Activated naive CD4-positive, alpha-beta T cell treated with anti-CD3 and anti-CD28 coated beads, Interleukin-2, amount 50 U/mL, for 16 hours (primary cell): ENCODE results near the gene NMNAT2.

ENCODE experiments used
- DNase-seq: peaks from one replicate; pipeline ENCODE4 v3.0.0-alpha.2; 2020

NMNAT2 gene

DNA sequence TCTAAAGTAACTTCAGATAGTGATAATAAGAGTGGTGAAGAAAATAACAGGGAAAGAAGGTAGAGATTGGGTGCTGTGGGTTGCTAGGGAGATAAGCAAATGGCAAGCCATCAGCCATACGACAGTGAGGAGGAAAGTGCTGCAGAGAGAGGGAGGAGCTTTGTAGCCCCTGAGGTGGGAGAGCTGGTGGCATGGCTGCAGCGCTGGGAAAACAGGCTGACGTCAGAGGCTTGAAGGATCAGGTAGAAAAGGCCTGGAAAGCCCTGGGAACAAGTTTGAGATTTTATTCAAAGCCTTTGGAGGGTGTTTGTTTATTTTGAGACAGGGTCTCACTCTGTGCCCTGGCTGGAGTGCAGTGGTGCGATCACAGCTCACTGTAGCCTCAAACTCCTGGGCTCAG, 109.5 kb downstream of the NMNAT2 start:
- no peak for DNase-seq

DNA sequence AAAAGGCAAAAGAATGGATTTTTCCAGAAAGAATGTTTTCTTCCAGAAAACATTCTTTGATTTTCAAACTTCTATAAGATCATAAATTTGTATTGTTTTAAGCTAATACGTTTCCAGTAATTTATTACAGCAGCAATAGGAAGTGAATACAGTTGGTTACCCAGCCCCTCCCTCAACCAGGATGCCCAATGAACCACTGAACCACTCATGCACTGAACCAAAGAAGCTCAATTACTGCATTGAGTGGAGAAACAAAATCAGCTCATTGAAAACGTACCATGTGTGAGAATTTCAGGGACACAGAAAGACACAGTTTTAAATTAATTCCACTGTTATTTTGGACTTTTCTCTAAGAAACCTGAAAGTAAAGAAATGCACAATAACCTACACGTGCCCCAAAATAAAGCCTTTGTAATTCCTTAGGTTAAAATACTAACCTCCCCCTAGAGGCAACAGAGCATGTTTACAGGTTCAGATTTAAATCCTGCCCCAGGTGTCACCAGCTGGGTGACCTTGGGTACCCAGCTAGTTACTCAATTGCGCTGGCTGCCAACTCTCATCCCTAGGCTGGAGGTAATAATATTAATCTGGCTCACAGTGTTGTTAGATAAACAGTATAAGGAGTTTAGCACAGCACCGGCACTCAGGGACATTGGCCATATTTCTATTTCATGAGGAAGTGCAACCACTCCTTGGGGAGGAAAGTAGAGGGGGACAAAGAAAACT, 111.7 kb downstream of the NMNAT2 start:
- no peak for DNase-seq

- DNase-seq: no peak
These were observed 113.6 kb downstream of the NMNAT2 start for GRCh38 chr1:183304440-183305107.

GRCh38 chr1:183303901-183304300, 114.3 kb downstream of the NMNAT2 start:
- DNase-seq: no peak

GRCh38 chr1:183303323-183303645, 114.9 kb downstream of the NMNAT2 start:
- DNase-seq: no peak

DNA sequence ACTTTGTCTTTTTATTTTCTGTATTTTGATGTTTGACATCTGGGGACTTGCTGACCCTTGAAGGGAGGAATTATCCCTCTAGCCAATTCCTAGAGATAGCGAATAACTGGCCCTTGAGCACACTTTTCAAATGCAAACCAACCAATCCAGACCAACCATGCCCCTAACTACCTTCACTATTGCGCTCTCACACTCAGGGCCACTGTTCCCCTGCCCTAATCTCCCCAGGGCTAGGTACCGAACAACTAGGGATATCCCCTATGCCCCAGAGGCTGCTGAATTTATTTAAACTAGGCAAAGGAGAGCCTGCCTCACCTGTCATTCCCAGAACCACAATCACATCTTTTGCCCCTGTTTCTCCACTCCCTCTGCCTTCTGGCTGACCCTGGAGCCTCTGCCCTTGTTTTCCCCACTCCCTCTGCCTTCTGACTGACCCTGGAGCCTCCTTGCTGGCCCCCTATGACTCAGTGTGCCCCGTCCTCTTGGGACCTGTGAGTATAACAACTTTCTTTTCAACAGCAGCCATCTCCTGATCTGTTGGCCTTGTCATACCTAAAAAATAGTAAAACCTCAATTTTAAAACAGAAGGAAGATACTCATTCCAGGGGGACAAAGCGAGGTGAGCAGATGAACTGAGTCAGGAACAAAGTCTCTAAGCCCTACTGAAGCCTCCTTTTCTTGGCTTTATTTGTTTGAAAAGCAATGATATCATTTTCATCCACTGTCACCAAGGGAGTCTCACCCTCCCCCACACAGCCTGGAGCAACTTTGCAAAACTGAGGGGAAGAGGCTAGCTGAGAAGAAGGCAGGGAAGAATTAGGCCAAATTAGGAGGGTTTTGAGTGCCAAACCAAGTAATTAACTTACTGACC, 115.5 kb downstream of the NMNAT2 start:
- no peak for DNase-seq

DNA sequence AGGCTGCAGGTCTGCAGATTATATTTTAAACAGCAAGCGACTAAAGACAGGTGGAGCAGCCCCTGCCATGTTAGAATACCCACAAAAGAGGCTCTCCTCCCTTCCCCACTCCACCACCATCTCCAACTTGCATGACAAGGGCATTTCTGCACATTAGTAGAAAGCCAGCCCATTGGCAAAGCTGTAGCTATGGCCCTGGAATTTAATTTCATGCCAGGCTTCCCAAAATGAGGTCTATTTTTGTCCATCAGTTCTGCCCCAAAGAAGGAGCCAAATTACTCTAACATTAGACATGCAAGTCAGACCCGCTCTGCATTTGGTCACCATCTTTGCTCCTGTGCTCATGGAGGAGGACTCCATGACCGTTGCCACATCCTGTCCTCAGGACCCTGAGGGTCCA, 116.9 kb downstream of the NMNAT2 start:
- DNase-seq: no peak

GRCh38 chr1:183300828-183301227, 117.4 kb downstream of the NMNAT2 start:
- DNase-seq: no peak

DNA sequence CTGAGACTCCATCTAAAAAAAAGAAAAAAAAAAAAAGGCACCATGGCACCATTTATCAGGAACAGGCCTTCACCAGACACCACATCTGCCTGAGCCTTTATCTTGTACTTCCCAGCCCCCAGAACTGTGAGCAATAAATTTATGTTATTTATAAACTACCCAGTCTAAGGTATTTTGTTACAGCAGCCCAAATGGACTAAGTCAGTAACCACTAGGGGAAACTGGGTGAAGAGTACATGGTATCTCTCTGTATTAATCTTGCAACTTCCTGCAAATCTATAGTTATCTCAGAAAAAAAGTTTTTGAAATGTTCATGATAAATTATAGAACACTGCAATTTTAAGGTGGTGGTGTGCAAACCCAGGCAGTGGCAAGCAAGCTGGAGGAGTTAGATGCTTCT, 117.8 kb downstream of the NMNAT2 start:
- no peak for DNase-seq

GRCh38 chr1:183296782-183297181, 121.4 kb downstream of the NMNAT2 start:
- no peak for DNase-seq

GRCh38 chr1:183295521-183295920, 122.7 kb downstream of the NMNAT2 start:
- no peak for DNase-seq

GRCh38 chr1:183293876-183294275, 124.3 kb downstream of the NMNAT2 start:
- no peak for DNase-seq

GRCh38 chr1:183293241-183293640, 124.9 kb downstream of the NMNAT2 start:
- no peak for DNase-seq

DNA sequence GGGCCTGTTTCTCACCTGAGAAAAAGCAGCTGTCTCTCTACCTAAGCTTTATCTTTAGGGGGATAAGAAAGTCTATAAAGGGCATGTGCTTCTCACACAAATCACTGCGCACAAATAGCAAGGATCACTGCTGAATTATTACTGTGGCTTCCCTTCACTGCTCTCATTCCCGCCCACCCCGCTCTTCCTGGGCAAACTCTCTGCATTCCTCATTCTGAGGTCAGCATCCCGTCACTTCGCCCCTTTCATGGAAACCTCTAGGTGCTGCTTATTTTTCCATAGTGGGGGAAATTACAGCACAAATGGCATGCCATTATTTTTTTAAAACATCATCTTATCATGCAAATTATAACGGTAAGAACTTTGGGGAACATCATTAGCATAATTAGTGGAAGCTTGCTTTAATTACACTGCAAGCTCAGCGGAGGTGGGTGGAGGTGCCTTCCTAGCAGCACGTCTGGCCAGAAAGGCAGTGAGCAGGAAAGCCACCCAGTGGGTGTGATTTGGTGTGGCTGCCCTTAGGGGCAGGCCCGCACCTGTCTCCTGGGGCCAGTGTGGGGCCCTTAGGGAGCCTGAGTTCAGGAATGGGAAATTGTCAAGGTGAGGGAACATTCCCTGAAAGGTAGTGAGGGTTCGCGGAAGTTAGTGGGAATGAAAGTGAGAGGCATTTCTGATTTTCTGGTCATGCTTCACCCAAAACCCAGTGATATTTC, 126.2 kb downstream of the NMNAT2 start:
- DNase-seq: no peak

DNA sequence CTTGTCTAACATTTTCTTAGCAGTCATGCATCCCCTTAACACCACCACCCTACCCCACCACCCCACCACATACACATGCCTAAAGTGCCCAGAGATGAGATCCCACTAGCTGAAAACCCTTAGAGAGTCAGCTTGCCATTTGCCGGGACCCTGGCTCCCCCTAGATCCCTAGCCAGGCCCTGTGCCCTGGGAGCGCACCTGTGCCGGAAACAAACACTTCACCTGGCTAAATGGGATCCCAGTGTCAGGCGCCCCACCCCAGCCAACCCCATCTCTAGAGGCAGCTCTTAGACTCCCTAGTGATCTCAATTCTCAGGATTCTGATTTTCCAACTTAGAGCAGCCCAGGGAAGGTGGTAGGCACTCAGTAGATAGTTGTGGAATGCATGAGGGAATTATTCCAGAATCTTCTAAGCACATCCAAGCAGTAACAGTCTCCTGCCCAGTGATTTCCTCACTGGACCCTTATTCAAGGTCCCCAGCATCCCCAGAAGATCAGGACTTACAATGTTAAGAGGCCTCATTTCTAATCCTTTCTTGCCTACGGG, 126.9 kb downstream of the NMNAT2 start:
- DNase-seq: no peak

DNA sequence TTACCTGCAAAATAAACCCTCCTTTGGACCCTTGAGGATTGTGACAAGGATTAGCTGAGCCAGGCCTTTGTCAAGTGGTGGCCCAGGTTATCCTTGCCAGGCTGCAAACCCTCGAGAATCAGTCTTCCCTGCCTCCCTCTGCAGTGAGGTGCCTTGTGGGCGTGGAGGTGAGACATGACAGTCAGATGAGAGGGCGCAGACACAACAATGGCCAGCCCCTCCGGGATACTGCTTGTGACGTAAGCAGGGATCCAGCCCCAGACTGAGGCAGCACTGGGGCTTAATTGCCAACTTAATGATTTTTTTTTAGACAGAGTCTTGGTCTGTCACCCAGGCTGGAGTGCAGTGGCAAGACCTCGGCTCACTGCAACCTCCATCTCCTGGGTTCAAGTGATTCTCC, 127.6 kb downstream of the NMNAT2 start:
- no peak for DNase-seq

- DNase-seq: no peak
These were observed 129.1 kb downstream of the NMNAT2 start for GRCh38 chr1:183289051-183289496.

DNA sequence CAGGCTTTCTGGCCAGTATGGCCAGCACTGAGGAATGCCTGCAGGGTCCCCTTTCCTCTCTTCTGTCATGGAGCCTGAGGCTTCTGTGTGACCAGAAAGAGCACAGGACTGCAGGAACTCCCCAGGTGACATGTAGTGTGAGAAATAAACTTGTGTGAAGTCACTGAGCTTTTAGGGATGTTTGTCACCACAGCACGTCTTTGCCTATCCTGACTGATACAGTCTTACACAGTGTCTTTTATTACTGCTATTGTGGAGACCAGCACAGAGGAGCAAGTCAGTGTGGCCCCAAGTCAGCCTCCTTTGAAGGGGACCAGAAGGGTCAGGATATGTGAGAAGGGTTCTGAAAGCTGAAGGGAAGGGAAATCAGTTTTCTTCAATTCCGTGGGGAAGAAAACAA, 129.6 kb downstream of the NMNAT2 start:
- no peak for DNase-seq

DNA sequence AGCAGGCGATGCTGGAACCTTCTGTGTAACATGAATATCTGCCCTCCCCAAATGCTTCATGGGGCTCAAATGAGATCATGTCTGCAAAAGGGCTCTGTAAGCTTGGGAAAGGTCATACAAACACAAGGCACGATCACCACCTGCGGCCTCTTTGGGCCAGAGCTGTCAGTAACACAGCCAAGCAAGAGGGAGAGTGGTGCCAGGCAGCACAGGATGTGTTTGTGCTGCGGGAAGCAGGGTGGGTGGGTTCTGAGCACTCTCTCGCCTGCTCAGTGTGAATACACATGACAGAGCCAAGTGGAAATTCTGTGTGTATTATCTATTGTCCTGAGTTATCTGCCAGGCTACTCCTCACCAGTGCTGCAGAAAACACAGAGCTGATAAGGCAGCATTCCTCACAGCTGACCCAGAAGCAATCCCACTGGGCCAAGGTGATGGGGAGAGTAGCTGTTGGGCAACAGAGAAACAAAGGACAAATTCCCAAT, 130.9 kb downstream of the NMNAT2 start:
- DNase-seq: no peak

- no peak for DNase-seq
These were observed 132.4 kb downstream of the NMNAT2 start for GRCh38 chr1:183285746-183286145.

- no peak for DNase-seq
These were observed 132.9 kb downstream of the NMNAT2 start for GRCh38 chr1:183285256-183285655.

- DNase-seq: no peak
These were observed 134.1 kb downstream of the NMNAT2 start for GRCh38 chr1:183284086-183284485.

DNA sequence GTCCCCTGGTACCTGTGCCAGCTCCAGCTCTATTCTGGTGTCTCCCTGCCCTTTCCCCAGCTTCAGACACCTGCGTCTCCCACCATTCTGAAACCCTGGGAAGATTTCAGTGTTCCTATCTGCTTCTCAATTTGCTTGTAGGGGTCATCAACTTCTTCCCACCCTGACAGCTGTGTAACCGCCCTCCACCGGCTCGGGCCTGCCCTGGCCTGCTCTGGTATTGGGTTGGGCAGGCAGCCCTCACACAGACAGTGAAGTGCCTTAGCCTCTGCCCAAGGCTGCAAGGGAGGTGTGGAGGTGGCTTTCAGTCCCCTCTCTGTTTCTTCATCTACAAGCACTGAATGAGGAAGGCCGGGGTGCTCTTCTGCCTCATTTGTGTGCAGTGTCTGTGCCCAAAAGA, 134.9 kb downstream of the NMNAT2 start:
- no peak for DNase-seq
